ENCODE results near the gene IL17B.

The IL17B gene

DNA sequence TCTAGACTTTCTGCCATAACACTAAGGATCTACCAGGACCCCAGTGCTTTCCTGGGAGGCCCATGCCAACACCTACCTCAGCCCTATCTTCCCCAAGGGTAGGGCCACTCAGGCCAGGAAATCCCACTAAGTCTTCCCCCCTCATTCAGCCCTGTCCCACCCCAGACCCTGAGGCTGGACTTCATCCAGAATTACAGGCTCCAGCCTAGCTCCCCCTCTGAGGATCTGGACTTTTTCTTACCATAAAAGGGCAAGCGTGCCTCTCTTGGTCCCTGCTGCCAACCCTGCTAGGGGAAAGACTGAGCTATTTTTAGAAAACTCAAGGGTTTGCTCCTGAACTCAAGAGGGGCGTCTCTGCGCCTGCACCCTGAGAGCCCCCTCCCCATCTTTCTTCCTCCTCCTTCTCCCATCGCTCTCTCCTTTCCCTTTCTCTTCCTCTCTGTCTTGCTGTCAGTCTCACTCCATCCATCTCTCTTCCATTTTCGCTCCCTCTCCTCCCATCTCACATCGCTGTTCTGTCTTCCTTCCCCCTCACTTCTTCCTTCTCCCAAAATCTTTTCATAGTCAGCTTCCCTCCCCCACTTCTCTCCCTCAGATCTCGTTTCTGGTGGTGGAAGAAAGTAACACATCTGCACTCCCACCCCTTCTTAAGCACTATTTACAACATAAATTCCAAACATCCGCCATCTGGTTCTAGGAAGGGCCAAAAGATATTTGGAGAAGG, 38.1 kb upstream of the IL17B start:
- H4K20me1 ChIP-seq (ENCODE audit: insufficient read depth, low read length) = no peaks in the 10 kb centered on the region
- no peak overlapping the region for H2AFZ ChIP-seq (ENCODE audit: low read length)
- no peaks in the 10 kb centered on the region for H3K79me2 ChIP-seq (ENCODE audit: low read length)
- H3K9me3 ChIP-seq (replicated peaks; ENCODE audit: insufficient read depth, low read length) = no peaks in the 10 kb centered on the region
- no peak overlapping the region for H3K4me2 ChIP-seq (ENCODE audit: low read depth, low read length)
- no peaks in the 10 kb centered on the region for H3K4me1 ChIP-seq (ENCODE audit: low read length)
- no peaks in the 10 kb centered on the region for H3K36me3 ChIP-seq (replicated peaks; ENCODE audit: insufficient read depth, low read length)
- H3K9me2 ChIP-seq (replicated peaks; ENCODE audit: insufficient read depth, low read length) = no peaks in the 10 kb centered on the region
- no peak overlapping the region for H3K27ac ChIP-seq (ENCODE audit: low read length)
- TF ChIP-seq EZH2phosphoT487 (IDR thresholded peaks at IDR 0.05; ENCODE audit: low read length) (no peak), EZH2 (optimal IDR thresholded peaks at IDR 0.05; ENCODE audit: low read depth, low read length) (no peak)
- TF ChIP-seq, protein P1, sequence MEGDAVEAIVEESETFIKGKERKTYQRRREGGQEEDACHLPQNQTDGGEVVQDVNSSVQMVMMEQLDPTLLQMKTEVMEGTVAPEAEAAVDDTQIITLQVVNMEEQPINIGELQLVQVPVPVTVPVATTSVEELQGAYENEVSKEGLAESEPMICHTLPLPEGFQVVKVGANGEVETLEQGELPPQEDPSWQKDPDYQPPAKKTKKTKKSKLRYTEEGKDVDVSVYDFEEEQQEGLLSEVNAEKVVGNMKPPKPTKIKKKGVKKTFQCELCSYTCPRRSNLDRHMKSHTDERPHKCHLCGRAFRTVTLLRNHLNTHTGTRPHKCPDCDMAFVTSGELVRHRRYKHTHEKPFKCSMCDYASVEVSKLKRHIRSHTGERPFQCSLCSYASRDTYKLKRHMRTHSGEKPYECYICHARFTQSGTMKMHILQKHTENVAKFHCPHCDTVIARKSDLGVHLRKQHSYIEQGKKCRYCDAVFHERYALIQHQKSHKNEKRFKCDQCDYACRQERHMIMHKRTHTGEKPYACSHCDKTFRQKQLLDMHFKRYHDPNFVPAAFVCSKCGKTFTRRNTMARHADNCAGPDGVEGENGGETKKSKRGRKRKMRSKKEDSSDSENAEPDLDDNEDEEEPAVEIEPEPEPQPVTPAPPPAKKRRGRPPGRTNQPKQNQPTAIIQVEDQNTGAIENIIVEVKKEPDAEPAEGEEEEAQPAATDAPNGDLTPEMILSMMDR (IDR thresholded peaks at IDR 0.05; ENCODE audit: low read length) = no peak
- H3K9ac ChIP-seq (ENCODE audit: low read length) = no peak overlapping the region
- DNase-seq = no peak
- H3K27me3 ChIP-seq (replicated peaks; ENCODE audit: insufficient read depth, low read length) = no peaks in the 10 kb centered on the region
- no peaks in the 10 kb centered on the region for H3F3A ChIP-seq (ENCODE audit: insufficient read depth, low read length)
- no peak overlapping the region for H3K4me3 ChIP-seq (ENCODE audit: low read length)

DNA sequence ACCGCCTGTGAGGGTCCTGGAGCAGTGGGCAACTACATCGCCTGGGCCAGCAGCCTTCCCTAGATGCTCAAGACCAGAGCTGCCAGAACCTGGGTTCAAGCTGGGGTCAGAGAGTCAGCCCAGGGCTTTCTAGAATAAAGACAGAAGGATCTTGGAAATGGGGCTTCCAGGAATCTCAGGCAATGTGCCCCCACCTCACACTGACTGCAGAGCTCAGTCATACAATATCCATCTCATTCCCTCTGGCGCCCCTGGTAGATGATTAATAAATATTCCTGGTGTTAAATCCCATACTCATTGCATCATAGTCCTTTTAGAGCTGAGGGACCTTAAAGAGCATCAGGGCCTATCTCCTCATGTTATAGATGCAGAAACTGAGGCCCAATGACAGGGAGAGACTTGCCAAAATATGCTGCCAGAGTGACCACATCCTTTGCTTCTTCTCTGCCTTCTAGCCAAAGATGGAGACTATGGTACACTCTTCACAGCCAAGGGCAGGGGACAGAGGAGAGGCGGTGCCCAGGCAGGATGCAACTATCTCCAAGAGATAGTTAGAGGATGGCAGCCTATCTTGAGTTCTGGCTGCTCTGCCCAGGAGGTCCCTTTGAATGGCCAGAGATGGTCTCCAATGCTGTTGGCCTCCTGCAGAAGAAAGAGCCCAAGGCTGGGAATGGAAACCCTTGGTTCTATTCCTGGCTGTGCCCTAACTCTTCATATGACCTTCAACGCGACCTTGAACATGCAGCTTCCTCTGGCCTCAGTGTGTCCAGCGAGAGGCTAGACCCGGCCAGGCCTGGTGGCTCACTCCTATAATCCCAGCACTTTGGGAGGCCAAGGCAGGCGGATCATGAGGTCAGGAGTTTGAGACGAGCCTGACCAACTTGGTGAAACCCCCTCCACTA, 36.2 kb upstream of the IL17B start:
- H3F3A ChIP-seq (ENCODE audit: insufficient read depth, low read length) = no peaks in the 10 kb centered on the region
- no peak overlapping the region for H3K9ac ChIP-seq (ENCODE audit: low read length)
- H3K36me3 ChIP-seq (replicated peaks; ENCODE audit: insufficient read depth, low read length) = no peaks in the 10 kb centered on the region
- H3K4me1 ChIP-seq (ENCODE audit: low read length) = no peaks in the 10 kb centered on the region
- no peaks in the 10 kb centered on the region for H3K79me2 ChIP-seq (ENCODE audit: low read length)
- no peak overlapping the region for H2AFZ ChIP-seq (ENCODE audit: low read length)
- H3K4me3 ChIP-seq (ENCODE audit: low read length) = no peak overlapping the region
- no peaks in the 10 kb centered on the region for H4K20me1 ChIP-seq (ENCODE audit: insufficient read depth, low read length)
- H3K9me3 ChIP-seq (replicated peaks; ENCODE audit: insufficient read depth, low read length) = no peaks in the 10 kb centered on the region
- DNase-seq = no peak
- TF ChIP-seq EZH2phosphoT487 (IDR thresholded peaks at IDR 0.05; ENCODE audit: low read length) = no peak
- TF ChIP-seq, protein P1 (IDR thresholded peaks at IDR 0.05; ENCODE audit: low read length) = no peak
- TF ChIP-seq EZH2 (optimal IDR thresholded peaks at IDR 0.05; ENCODE audit: low read depth, low read length) = no peak
- no peak overlapping the region for H3K27ac ChIP-seq (ENCODE audit: low read length)
- H3K9me2 ChIP-seq (replicated peaks; ENCODE audit: insufficient read depth, low read length) = no peaks in the 10 kb centered on the region
- H3K27me3 ChIP-seq (replicated peaks; ENCODE audit: insufficient read depth, low read length) = no peaks in the 10 kb centered on the region
- no peak overlapping the region for H3K4me2 ChIP-seq (ENCODE audit: low read depth, low read length)

DNA sequence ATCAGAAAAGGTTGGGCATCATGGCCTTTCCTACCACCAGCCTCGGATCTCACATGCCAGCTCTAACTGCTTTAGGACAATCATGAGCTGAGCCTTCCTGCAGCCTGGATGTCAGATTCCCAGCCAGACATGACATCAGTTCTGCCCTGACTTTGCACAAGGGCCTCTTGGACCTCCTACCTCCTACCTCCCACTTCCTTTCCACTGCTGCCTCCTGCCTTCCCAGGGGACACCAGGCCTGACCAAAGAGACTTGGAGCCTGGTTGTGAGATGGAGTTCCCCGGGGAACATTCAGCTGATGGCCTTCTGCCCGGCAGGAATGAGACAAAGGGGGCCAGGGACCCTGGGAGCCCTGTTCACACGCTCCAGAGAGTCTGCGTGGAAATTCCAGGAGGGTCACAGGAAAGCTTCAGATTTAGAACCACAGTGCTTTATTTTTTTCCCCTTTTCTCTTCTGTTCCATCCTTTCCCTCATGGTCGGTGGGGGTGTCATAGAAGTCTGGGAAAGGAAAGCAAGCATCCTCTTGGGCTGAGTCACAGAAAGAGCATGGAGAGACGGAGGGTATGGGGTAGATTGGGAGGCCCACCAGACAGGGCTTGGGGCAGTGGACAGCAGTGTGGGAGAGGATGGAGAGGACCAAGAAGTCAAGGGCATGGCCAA, 35.4 kb upstream of the IL17B start:
- no peaks in the 10 kb centered on the region for H3K4me1 ChIP-seq (ENCODE audit: low read length)
- no peaks in the 10 kb centered on the region for H3K79me2 ChIP-seq (ENCODE audit: low read length)
- H2AFZ ChIP-seq (ENCODE audit: low read length) = no peak overlapping the region
- TF ChIP-seq EZH2 (optimal IDR thresholded peaks at IDR 0.05; ENCODE audit: low read depth, low read length) (no peak), EZH2phosphoT487 (IDR thresholded peaks at IDR 0.05; ENCODE audit: low read length) (no peak)
- TF ChIP-seq, protein P1 (IDR thresholded peaks at IDR 0.05; ENCODE audit: low read length) = no peak
- DNase-seq = no peak
- no peaks in the 10 kb centered on the region for H3F3A ChIP-seq (ENCODE audit: insufficient read depth, low read length)
- H3K9ac ChIP-seq (ENCODE audit: low read length) = no peak overlapping the region
- no peaks in the 10 kb centered on the region for H3K9me3 ChIP-seq (replicated peaks; ENCODE audit: insufficient read depth, low read length)
- no peak overlapping the region for H3K4me3 ChIP-seq (ENCODE audit: low read length)
- no peak overlapping the region for H3K27ac ChIP-seq (ENCODE audit: low read length)
- no peaks in the 10 kb centered on the region for H3K27me3 ChIP-seq (replicated peaks; ENCODE audit: insufficient read depth, low read length)
- H4K20me1 ChIP-seq (ENCODE audit: insufficient read depth, low read length) = no peaks in the 10 kb centered on the region
- no peaks in the 10 kb centered on the region for H3K36me3 ChIP-seq (replicated peaks; ENCODE audit: insufficient read depth, low read length)
- no peaks in the 10 kb centered on the region for H3K9me2 ChIP-seq (replicated peaks; ENCODE audit: insufficient read depth, low read length)
- no peak overlapping the region for H3K4me2 ChIP-seq (ENCODE audit: low read depth, low read length)
